HTERT RPE-1 (cell line): Measurements from ENCODE around the gene SLC35F3.

Experiments
- in situ Hi-C: fragments of 300-500 bp; cut with MboI; formaldehyde crosslinking; loops from 4 replicates; pipeline ENCODE4 v1.14.3; 2020; ENCODE audit warnings: low sequenced_read_pairs

SLC35F3 gene

DNA sequence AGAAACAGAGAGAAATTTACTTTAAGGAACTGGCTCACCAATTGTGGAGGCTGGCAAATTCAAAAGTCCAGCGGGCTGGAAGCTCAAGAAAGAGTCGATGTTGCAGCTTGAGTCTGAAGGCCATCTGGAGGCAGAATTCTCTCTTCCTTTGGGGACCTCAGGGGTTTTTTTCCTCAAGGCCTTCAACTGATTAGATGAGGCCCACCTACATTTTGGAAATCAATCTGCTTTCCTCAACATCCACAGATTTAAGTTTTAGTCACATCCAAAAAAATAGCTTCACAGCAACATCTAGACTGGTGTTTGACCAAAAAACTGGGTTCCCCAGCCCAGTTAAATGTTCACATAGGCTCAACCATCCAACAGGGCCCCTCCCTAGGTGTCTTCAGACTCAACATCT, 114.9 kb downstream of the SLC35F3 start:
- in situ Hi-C loops = no loop called here

DNA sequence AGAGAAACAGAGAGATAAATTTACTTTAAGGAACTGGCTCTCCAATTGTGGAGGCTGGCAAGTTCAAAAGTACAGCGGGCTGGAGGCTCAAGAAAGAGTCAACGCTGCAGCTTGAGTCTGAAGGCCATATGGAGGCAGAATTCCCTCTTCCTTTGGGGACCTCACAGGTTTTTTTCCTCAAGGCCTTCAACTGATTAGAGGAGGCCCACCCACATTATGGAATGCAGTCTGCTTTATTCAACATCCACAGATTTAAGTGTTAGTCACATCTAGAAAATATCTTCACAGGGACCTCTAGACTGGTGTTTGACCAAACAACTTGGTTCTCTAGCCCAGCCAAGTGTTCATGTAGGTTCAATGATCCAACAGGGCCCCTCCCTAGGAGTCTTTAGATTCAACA, 117.8 kb downstream of the SLC35F3 start:
- in situ Hi-C loops = no loop called here

DNA sequence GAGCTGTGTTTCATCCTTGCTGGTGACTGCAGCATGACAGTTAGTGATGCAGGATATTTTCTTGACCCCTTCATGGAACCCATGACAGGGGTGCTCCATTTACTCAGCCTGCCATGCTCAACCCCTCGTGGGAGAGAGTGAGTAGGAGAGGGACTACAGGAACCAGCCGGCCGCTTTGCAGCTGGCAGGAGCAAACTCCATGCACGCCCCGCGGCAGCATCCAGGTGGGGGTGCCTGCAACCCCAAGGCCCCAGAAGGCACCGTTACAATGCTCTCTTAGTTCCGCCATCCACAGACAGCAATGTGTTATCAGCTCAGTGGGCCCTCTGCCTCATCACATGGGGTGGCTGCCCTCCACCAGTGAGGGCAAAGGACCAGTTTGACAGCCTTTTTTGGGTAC, 135.1 kb downstream of the SLC35F3 start:
- in situ Hi-C loops = no loop called here

DNA sequence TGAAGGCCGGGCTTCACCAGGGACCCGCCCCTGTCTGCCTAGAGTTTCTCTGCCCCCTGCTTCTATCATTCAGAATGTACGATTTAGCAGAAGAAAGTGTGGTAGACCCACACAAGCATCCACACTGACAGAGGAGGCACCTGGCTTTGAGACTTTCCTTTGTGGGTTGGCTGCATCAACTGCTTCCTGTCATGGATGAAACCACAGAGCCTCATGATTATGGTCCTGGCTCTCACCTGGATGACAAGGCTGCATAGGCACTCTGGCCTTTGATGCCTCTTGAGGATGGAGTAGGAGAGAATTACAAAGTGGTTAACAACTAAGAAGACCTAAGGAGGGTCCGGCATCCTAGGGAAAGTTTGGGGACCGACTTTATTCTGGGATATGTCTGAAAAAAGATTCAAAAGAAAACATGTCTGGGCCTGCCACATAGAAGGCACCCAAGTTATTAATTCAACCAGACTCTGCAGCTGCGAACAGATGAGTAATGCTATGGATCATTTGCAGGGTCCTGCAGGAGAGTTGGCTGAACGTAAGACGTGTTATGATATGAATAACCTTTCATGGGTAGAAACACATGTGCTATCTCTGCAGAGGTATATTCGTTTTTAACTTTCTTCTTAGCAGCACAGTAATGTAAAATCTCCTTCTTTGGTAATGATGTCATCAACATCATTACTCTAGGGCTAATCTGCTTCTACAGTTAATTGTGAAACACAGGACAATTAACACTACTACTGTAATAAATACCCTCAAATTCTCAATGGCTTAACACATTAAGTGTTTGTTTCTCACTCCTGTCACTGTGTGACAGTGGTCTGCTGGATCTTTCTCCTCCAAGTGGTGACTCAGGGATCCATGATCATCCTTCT, 136.2 kb downstream of the SLC35F3 start:
- in situ Hi-C loops = no loop called here

DNA sequence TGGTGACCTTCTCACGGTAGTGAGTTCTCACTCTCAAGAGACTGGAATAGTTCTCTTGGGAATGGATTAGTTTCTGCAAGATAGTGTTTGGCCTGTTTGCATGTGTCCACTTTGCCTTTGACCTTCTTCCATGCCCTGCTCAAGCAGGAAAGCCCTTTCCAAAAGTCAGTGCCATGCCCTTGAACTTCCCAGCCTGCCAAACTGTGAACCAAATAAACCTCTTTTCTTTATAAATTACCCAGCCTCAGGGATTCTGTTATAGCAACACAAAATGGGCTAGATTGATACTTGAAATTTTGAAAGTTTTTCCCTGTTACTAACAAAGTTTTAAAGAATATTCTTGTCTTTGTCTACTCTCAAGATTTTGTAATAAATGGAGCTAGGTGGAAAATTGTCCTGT, 139.6 kb downstream of the SLC35F3 start:
- in situ Hi-C loops = no loop called here

DNA sequence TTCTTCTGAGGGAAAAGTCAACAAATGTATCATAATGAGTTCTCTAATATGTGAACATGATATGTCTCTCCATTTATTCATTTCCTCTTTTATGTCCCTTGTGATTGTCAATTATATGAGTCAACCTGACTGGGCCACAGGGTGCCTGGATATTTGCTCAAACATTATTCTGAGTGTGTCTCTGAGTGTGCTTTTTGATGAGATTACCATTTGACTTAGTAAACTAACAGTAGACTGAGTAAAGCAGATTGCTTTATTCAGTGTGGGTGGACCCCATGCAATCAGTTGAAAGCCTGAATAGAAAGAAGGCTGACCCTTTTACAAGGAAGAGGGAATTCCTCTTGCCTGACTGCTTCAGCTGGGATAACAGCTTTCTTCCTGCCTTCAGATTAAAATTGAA, 142.6 kb downstream of the SLC35F3 start:
- in situ Hi-C loops = no loop called here

DNA sequence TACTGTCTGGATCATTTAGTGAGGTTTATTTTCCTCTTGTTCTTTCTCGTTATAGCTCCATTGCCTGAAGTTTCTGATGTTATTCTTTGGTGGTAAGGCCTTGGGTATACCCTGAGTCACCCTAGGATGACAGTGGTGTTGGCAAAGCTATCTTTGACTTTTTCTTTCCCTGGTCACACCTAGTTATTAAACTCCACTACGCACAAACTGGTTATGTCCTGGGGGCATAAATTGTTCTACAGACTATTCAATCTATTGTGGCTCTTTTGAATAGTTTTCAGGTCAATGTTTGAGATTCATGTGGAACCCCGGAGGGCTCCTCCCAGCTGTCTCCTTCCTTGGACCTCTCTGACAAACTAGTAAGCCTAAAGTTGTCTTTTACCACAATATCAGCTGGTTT, 157.7 kb downstream of the SLC35F3 start:
- in situ Hi-C loops = no loop called here

DNA sequence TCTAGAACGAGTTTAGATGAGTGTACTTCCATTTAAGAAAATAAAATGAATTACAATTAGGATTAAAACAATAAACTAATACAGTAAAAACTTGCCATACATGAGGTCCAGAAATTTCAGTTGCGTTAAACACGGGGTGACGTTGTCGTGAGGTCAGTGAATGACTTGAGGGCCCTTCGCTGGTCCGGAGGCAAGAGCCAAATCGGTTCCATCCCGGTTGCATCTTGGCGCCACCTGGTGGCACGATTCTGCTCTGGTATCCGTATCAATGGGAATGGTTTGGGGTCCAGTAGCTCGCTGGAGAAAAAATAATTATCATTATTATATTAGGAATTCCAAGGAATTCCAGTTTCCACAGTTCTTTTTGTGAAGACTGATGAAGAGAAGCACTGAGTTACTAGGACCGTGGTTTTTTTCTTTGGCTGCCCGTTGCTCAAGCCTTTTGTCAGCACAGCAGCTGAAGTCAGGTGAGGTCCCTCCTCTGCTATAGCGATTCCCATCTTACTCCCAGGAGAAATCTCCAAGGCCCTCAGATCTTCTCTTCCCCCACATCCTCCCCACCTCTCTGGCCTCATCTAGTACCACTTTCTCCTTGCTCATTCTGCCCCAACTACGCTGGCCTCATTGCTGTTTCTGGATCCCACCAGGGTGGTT, 161.4 kb downstream of the SLC35F3 start:
- in situ Hi-C loops = no loop called here

DNA sequence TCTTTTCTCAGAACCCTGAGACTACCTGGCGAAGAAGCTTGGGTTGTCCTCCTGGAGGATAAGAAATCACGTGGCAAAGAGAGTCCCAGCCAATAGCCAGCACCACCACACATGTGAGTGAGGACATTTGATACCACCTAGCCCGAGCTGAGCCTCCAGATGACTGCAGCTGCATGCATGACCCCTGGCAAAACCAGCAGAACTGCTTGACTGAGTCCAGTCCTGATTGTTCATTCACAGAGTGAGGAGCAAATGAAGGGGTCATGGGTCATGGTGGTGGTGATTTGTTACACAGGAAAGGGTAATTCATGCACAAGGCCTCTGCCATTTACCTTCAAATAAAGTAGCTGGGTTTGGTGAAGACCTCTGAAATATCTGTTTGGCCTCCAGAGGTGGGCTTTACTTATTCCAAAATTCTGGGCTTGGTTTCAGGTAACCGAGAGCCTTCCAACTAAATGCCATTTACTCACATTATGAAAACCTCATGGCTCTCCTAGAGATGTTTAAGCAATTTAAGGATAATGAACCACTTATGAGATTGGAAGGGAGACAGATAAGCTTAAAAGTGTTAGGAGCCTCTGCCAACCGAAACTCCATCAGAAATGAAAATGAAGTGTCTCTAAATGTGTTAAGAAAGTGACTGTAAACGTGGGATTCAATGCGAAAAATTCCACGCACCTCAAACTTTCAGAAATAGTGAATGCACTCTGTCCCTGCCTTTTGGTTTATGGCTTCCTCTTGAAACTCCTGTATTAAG, 163.3 kb downstream of the SLC35F3 start:
- in situ Hi-C loops = no loop called here

DNA sequence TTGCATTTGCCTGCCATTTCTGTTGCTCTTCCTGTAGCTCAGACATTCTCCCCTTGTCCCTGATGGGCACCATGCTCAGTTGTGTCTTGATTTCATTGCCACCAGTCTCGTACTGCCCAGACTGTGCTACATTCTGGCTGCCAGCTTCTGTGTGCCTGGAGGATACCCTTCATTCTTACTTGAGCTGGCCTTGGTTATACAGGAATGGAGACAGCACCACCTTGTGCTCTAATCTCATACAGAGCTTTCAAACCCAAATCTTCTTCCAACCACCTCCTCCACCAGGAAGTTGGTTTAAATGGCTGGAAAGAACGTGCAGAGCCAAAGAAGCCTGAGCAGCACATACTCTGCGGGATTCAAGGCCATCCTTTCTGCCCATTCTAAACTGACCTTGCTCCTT, 165.3 kb downstream of the SLC35F3 start:
- in situ Hi-C loops = no loop called here

DNA sequence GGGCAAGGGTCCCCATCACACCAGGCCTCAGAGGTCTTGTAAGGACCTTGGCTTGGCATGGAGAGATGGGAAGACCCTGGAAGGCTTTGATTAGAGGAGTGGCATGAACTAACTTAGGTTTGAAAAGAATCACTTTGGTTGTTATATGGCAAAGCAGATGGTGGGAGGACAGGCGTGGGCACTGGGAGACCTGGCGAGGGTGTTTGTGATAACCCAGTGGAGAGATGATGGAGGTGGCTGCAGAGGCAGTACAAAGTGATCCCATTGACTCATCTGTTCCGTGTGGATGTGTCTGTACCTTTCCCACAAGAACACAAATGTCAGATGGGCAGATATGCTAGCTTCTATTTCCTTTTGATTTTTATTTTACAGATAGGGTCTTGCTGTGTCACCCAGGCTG, 168.3 kb downstream of the SLC35F3 start:
- in situ Hi-C loops = no loop called here

DNA sequence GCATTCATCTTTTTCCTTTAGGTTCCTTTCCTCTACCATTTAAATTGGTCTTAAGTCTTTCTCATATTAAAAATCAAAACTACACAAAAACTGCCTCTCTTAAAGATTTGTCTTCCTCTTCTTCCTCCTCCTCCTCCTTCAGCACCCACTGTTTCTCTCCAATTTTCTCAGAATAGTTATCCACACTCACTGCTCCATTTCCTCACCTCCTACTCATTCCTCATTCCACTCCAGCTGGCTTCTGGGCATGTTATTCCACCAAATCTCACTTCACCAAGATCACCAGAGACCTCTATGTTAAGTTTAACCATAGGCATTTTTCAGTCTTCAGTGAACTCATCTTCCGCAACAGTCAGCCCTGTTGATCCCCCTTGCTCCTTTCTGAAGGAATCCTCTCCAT, 173.7 kb downstream of the SLC35F3 start:
- in situ Hi-C loops = no loop called here

DNA sequence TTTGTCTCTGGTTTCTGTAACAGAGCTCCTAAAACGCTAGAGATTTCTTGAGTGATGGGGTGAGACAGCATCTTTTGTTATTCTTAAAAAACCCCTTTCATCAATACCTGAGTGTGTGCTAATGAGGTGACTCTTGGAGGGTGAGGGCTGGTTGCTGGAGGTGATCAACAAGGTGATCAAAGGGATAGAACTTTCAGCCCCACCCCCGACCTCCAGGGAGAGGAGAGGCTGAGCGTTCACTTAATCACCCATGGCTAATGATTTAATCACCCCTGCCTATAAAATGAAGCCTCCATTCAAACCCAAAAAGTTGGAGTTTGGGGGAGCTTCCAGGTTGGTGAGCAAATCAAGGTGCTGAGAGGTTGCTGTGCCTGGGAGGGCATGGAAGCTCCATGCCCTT, 175.4 kb downstream of the SLC35F3 start:
- in situ Hi-C loops = no loop called here

DNA sequence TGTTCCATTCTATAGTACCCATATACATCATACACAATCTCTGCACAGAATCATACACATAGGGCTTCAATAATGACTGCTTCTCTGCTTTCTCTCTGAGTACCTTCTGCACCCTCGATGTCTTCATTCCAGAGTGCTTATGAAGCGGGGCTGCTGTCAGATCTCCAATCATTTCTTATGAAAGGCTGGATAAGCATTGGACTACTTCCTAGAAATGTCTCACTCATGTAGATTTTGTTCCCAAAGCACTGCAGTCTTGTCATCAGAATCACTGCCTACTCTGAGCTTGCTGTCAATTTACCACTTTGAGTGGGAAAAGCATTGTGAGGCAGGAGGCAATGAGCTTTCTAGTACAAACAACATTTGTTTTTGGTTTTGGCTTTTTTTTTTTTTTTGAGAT, 179.0 kb downstream of the SLC35F3 start:
- in situ Hi-C loops = no loop called here

DNA sequence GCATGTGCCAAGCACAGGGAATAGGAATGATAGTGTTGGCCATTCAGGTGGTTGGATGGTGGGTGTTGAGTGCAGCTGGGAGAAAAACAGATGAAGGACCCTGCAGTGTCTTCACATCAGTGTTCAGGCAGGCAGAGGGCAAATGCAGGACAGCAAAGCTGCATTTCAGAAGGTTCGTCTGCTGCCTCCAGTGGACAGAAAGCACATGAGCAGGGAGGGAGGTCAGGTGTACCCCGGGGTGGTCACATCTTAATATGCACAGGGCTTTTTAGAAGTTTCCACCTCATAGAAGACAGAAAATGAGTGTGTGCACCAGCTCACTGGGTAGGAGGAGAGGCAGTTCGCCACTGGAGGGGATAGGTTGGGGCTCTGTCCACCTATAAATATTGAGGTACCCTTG, 184.9 kb downstream of the SLC35F3 start:
- in situ Hi-C loops = no loop called here

DNA sequence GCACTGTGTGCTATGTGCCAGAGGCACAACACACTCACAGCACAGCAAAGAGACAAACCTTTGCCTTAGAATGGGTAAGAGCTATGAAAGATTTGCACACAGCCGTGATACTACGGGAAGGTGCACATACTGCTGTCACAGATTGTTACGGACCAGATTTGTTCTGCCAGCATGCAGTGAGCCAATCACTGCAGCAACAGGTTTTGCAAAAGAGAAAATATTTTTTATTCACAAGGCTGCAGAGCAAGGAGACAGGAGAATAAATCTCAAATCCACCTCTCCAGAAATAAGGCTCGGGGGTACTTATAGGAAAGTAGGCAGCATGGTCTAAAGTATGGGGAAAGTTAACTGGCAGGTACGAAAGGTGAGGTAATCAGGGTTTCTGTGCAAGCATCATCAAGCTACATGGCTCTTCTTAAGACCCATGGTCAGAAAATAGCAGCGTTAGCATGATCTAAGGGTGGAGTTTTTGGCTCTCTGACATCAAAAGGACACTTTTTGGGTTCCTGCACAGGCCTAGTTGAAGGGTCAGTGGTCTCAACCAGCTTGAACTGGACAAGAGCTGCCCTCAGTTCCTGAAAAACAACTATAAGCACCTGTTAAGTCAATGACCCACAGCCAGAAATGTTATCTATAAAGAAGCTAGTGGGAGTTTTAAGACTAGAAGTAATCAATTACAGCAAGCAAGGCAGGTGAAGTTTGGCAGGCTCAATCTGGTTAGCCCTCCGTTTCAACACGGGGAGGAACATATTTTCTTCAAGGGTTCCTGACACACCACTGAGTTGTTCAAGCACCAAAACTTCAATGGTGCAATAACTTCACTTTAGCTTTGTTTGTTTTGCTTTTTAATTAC, 186.0 kb downstream of the SLC35F3 start:
- in situ Hi-C loops = no loop called here

DNA sequence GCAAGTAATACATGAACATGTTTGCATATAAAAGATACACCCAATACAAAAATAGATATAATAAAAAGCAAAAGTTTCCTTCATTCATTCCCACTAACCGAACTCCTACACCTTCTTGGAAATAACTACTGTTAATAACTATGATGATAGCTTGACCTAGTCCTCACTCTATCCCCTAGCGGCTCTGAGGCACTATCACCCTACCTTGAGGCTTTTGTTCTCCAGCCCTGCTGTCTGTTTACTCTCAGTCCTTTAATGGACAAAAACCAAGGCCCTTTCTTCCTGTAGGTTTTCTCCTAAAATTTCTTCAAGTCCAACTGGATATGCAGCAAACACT, 186.6 kb downstream of the SLC35F3 start:
- in situ Hi-C loops = no loop called here

DNA sequence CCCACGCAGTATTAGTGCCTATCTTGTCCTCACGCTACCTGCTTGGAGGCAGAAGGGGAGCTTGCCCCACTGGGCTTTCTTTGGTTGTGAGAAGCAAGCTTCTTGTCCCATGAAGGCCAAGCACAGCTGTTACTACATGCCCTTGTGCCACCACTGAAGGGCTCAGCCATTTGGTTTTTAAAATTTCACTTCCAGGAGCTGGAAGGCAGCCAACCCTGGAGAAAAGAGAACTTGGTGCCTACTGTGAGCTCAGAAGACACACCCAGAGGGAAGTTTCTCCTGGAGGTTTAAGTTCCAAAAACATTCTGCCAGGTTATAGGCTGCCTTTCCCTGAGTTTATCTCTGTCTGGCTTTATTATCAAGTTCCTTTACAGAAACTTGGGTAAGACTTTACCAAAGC, 187.4 kb downstream of the SLC35F3 start:
- in situ Hi-C loops = no loop called here

DNA sequence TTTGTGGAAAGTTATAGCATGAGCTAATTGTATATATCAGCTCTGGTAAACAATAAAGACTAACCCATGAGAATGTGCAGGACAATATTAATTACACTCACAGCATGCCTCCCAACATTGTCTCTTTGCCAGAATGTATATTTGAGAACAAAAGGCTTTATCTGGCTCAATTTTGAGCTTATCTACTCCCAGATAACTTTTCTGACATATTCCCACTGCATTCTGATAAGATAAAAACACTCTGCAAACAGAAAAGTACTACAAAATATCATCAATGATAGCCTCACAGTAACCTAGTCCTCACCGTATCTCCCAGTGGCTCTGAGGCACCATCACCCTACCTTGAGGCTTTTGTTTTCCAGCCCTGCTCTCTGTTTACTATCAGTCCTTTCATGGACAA, 188.6 kb downstream of the SLC35F3 start:
- in situ Hi-C loops = no loop called here

DNA sequence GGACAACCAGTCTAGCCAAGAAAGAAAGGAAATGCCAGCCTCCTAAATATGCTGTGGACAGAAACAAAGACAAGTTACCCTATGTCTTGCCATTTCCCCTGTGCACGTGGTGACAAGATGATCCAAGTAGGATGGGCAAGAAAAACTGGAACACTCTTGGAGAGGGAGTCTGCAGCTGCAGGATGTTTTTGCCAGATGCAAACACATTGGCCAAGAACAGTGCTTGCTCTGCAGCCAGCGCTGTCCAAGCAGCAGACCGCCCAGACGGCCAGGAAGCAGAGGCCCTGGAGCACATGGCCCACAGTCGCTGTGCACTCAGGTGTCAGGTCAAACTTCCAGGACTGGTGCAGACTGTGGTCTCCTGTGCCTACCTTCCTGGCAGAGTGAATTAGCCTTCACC, 189.3 kb downstream of the SLC35F3 start:
- in situ Hi-C loops = no loop called here

DNA sequence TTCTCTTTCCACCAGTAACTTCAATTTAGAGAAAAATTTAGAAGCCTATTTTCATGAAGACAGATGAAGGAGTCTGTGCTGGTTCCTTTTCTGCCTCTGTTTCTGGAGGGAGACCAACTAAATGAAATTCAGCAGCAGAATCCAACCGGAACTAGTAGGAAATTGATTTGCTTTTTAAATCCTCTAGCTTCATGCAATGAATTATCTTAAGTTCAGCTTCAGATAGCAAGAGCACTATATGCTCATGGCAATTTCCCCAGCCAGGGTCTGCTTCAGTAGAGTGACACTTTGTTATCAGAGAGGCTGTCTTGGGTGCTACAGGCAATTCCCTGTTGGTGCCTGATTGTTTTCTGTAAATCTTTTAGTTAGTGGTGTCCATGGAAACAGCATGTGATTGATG, 189.7 kb downstream of the SLC35F3 start:
- in situ Hi-C loops = no loop called here
